ENCODE measurements around the gene APOL3.

DNA sequence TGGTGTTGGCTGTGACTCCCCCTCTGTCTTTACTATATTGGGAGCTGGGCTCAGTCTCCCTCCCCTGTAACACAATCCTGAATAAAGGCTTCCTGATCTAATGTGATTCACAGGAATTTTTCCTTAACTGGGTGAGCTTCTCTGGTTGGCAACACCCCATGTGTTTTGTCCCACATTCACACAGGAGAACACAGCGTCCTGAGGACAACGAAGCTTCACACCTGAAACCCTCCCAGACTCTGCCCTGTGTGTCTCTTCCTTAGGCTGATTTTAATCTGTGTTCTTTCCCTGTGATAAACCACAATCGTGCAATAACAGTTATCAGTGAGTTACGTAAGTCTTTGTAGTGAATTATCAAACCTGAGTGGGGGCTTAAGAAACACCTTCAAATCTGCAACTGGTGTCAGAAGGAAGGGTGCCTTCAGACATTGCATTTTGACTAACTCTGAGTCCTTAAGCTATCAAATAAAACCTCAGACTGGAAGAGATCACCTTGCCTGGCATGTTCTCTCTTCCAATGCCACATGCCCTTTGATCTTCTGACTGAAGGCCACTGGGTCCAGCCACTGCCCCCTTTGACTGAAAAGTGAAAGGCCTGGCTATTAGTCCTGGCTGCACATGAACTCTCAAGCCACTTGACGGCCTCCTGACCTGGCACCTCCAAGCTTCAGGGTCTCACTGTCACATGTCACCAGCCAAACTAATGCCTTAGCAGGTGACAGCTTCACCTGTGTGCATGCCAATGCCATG lies 17.3 kb downstream of the APOL3 start:
- TF ChIP-seq CTCF (IDR thresholded peaks at IDR 0.05) (no peak), POLR2A (IDR thresholded peaks at IDR 0.05) (no peak)

Data from heart left ventricle (tissue), 13 donors.